Suprapubic skin (tissue), 4 donors: Measurements from ENCODE around the gene GPR37L1. TPM values are rescaled to one million over a fixed set of nuclear protein-coding genes. Genes with fewer than 3 reads are reported as not detected.
A peak's percentile ranks its signal among the peaks of the same experiment; 100 is the strongest.

ENCODE experiments used
- DNase-seq, 2 donors: peaks; one replicate each; pipeline ENCODE4 v3.0.0-alpha.2; 2019; ENCODE audit warnings: low spot score in 2 of 2
- H3K27ac ChIP-seq: fragments of 200-600 bp; sonication (generic); one replicate; pipeline ENCODE4 v1.5.1; 2019
- H3K27me3 ChIP-seq: fragments of 200-600 bp; sonication (generic); one replicate; pipeline ENCODE4 v1.5.1; 2019
- H3K36me3 ChIP-seq: fragments of 200-600 bp; sonication (generic); one replicate; pipeline ENCODE4 v1.5.1; 2019
- H3K4me1 ChIP-seq: fragments of 200-600 bp; sonication (generic); one replicate; pipeline ENCODE4 v1.5.1; 2019
- H3K4me3 ChIP-seq: fragments of 200-600 bp; sonication (generic); one replicate; pipeline ENCODE4 v1.5.1; 2019; ENCODE audit warnings: mild to moderate bottlenecking
- H3K9me3 ChIP-seq: fragments of 200-600 bp; sonication (generic); one replicate; pipeline ENCODE4 v1.5.1; 2019
- CTCF ChIP-seq, 2 donors: fragments of 200-600 bp in 1 of 2; fragments of 450-650 bp in 1 of 2; sonication (generic) in 1 of 2; IDR thresholded peaks; one replicate each; pipeline ENCODE4 v1.5.1; 2016 to 2019; ENCODE audit warnings: antibody characterized with exemption in 2 of 2, mild to moderate bottlenecking in 1 of 2, moderate library complexity in 1 of 2
- EP300 ChIP-seq: sonication (generic); formaldehyde crosslinking; IDR thresholded peaks from one replicate; pipeline ENCODE4 v1.6.1; 2017; ENCODE audit warnings: antibody characterized with exemption
- POLR2A ChIP-seq, 2 donors: fragments of 450-650 bp; IDR thresholded peaks; one replicate each; pipeline ENCODE4 v1.6.1; 2017; ENCODE audit warnings: antibody characterized with exemption in 2 of 2, mild to moderate bottlenecking in 2 of 2, moderate library complexity in 2 of 2
- POLR2AphosphoS5 ChIP-seq, 3 donors: sonication (generic); formaldehyde crosslinking; IDR thresholded peaks; one replicate each; pipeline ENCODE4 v1.6.1; 2017; ENCODE audit warnings: antibody characterized with exemption in 3 of 3
- WGBS: methylation state at CpG from one replicate; pipeline ENCODE4 v1.1.5; 2018; 5-methylcytosine and 5-hydroxymethylcytosine counted together
- total RNA-seq, 4 donors: library from RNA; depleted of rRNA; stranded (reverse); fragments of >200 nt; gene quantifications; one replicate each; pipeline ENCODE4 v1.1.0, GENCODE V29; 2016

The GPR37L1 gene
- total RNA-seq, 4 donors from 2014 or later: not detected

- Histone ChIP-seq H3K27me3 (no peaks in the 10 kb centered on the region), H3K4me3 (peak overlapping the region; percentile 29), H3K36me3 (no peaks in the 10 kb centered on the region), H3K4me1 (peaks cover 8% of the 10 kb centered on the region), H3K9me3 (no peaks in the 10 kb centered on the region), H3K27ac (peak overlapping the region; percentile 25)
- no peak for TF ChIP-seq POLR2AphosphoS5 (IDR thresholded peaks at IDR 0.05)
- TF ChIP-seq POLR2A (IDR thresholded peaks at IDR 0.05): no peak
- no peak for TF ChIP-seq CTCF (IDR thresholded peaks at IDR 0.05)
- no peak for TF ChIP-seq EP300
- WGBS: 78% methylated on average over 12 of the region's 16 CpGs
- no peak for DNase-seq
Measured at GRCh38 chr1:202159534-202160371, 37.0 kb downstream of the GPR37L1 start.

- WGBS: 67% methylated on average over 15 of the region's 17 CpGs
- Histone ChIP-seq H3K27ac (peak within 1 kb of the TSS; percentile 25), H3K27me3 (no peaks in the 10 kb centered on the region), H3K4me1 (peaks cover 1% of the 10 kb centered on the region), H3K4me3 (peak within 1 kb of the TSS; percentile 29), H3K9me3 (no peaks in the 10 kb centered on the region), H3K36me3 (no peaks in the 10 kb centered on the region)
- no peak for DNase-seq
- no peak for TF ChIP-seq CTCF (IDR thresholded peaks at IDR 0.05)
Measured at GRCh38 chr1:202160377-202160940, 37.7 kb downstream of the GPR37L1 start, which contains the start of gene PTPN7. Gene PTPN7 (minus strand): TSS chr1:202160602. CDS start chr1:202159402, 1,200 bp downstream.

DNA sequence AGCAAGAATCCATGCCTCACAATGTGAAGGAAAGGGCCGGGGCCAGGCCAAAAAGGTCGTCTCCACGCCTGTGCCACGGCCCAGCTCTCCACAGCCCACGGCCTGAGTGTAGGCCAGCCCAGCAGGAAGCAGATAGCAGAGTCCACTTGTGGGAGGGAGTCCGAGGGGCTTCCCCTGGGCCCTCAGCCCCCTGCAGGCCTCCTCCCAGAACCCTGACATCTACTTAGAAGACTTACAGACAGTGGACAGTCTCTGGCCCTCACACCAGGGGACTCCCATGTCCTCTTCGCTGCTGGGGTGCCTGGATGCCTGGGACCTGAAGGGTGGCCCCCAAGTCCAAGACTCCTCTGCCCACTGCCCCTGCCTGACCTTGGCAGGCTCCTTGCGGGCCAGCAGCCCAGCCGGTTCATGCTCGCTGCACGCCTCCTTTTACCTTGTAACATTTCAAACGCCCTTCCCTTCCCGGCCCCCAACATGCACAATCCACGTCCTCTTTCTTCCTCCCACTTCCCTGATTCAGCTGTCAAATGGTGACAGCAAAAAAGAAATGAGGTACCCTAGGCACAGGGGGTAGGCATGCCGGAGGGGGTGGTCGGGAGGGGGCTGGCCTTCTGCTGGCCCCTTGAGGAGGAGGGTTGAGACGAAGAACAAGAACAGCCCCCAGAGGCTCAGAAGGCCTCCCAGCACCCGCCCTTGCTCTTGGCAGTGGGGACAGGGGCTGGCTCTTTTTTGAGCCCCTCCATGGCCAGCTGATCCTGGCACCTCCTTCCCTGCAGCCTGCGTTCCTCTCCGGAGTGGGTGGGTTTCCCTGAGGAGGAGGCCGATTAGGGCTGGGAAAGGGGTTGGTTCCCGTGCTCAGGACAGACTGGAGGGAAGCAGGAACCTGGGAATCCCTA lies 38.7 kb downstream of the GPR37L1 start:
- WGBS: 70% methylated on average over 21 of the region's 22 CpGs
- no peak for TF ChIP-seq EP300
- TF ChIP-seq POLR2AphosphoS5 (IDR thresholded peaks at IDR 0.05): no peak
- no peak for TF ChIP-seq POLR2A (IDR thresholded peaks at IDR 0.05)
- no peak for TF ChIP-seq CTCF (IDR thresholded peaks at IDR 0.05)
- DNase-seq: no peak
- Histone ChIP-seq H3K9me3 (no peaks in the 10 kb centered on the region), H3K4me1 (no peaks in the 10 kb centered on the region), H3K27me3 (no peaks in the 10 kb centered on the region), H3K36me3 (no peaks in the 10 kb centered on the region), H3K4me3 (no peak overlapping the region), H3K27ac (no peak overlapping the region)

DNA sequence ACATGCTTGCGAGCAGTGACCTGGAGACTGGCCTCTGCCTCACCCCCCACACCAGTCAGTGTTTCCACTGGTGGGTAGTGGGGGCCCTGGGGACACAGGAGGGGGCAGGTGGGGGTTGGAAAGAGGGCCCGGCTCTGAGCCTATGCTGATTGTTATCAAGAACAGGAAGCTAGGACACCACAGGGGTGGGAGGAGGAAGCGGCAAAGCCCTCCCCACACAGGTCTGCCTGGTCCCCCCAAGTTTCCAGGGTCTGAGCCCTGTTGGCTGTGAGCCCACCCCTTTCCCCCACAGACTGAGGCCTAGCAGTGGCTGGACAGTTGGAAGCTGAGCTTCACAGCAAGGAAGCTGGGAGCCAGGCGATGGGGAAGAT lies 39.3 kb downstream of the GPR37L1 start:
- no peak overlapping the region for H3K4me3 ChIP-seq

More for the DNA sequence above, 39.3 kb downstream of the GPR37L1 start:
- Histone ChIP-seq H3K27me3 (no peaks in the 10 kb centered on the region), H3K36me3 (no peaks in the 10 kb centered on the region), H3K4me1 (no peaks in the 10 kb centered on the region), H3K9me3 (no peaks in the 10 kb centered on the region), H3K27ac (no peak overlapping the region)
- 78% methylated on average over 4 of the region's 4 CpGs for WGBS
- DNase-seq: no peak
- no peak for TF ChIP-seq POLR2A (IDR thresholded peaks at IDR 0.05)
- no peak for TF ChIP-seq EP300
- TF ChIP-seq CTCF (IDR thresholded peaks at IDR 0.05): no peak
- TF ChIP-seq POLR2AphosphoS5 (IDR thresholded peaks at IDR 0.05): no peak
